Measurements from ENCODE around the gene DPM3.
"Not testable (repeated sequence)": the region's sequence is repeated elsewhere in the genome, so short reads cannot be mapped to it uniquely, and the experiment has no call there.

DPM3 gene

DNA sequence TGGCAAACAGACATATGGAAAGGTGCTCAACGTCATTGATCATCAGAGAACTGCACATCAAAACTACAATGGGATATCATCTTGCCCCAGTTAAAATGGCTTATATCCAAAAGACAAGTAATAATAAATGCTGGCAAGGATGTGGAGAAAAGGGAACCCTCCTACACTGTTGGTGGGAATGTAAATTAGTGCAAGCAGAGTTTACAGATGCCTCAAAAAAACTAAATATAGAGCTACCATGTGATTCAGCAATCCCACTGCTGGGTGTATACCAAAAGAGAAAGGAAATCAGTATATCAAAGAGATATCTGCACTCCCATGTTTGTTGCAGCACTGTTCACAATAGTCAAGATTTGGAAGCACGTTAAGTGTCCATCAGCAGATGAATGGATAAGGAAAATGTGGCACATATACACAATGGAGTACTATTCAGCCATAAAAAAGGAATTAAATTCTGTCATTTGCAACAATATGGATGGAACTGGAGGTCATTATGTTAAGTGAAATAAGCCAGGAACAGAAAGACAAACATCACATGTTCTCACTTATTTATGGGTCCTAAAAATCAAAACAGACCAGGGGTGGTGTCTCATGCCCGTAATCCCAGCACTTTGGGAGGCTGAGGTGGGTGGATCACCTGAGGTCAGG is 15.8 kb upstream of the DPM3 start:
- not testable (repeated sequence) for DNase-seq

DNA sequence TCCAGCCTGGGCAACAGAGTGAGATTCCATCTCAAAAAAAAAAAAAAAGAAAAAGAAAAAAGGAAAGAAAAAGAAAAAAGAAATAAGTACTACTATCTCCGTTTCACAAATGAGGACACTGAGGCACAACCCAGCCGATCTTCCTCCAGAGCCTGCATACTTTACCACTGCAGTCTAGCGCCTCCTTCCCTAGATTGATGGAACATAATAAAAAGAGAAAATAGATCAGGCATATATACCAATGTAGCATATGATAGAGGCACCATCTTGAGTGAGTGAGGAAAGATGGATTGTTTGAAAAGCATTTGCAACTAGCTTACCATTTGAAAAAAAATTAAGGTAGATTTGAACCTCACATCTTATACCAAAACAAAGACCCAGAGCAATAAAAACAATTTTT is 5.2 kb upstream of the DPM3 start:
- no peak for DNase-seq

DNA sequence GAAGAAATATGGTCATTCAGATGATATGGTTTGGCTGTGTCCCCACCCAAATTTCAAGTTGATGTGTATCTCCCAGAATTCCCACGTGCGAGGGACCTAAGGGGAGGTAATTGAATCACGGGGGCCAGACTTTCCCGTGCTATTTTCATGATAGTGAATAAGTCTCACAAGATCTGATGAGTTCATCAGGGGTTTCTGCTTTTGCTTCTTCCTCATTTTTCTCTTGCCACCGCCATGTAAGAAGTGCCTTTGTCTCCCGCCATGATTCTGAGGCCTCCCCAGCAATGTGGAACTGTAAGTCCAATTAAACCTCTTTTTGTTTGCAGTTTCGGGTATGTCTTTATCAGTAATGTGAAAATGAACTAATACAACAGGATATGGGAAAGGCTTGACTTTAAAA is 1.4 kb upstream of the DPM3 start:
- DNase-seq: peak; percentile 20

DNA sequence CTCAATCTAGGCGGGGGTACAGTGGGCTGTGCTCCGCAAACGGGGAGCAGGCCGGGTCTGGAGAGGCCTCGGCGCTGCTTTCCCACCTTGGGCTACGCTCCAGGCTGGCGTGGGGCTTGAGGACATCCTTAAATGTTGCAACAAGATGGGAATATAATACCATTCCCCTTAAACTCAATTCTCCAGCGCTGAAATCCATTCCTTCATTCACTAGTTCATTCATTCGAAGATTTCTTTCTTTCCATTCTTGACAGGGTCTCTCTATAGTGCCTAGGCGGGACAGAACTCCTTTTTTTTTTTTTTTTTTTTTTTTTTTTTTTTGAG is 261 bp upstream of the DPM3 start:
- no peak for DNase-seq

DNA sequence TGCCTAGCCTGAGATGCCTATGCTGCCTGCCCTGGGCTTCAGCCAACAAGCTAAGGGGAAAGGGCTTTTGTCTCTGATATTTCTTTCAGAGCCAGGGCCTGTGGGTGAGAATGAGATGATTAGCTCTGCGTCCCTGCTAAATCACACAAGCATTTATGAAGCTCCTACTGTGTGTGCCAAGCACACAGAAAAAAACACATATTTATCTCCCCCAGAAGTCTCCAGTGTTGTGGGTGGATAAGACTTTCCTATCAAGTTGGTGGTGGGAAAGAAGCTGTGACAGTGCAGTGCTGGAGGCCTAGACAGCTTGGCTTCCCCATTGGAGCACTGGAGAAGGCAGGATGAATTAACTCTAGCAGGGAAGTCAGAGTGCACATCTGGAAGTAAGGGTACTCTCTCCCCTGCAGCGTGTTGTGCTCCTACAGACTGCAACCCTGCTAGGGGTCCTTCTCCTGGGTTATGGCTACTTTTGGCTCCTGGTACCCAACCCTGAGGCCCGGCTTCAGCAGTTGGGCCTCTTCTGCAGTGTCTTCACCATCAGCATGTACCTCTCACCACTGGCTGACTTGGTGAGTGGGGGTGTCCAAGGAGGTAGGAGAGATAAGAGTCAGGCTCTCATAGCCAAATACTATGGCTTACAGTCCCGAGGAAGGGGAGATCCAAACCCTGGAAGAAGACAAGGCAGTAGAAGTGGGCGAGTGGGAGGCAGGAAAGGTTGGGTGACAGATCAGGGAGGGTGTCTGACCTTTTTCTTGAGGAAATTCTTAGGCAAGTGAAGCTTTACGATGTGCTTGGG is 3.0 kb downstream of the DPM3 start:
- DNase-seq: peak; percentile 50

DNA sequence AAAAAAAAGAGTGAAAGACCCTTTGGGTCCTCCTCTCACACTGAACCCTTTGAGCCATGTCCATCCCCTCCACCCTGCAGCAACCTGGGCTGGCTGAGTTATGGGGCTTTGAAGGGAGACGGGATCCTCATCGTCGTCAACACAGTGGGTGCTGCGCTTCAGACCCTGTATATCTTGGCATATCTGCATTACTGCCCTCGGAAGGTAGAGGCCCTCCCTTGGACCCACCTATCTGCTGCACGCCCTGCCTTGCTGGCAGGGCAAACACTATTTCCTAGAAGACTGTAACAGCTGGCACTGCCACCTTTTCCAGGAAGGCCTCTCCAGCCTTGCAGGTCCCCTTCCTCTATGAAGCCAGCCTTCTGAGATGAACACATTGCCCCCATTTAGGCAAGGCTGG is 3.6 kb downstream of the DPM3 start:
- peak; percentile 60 for DNase-seq

DNA sequence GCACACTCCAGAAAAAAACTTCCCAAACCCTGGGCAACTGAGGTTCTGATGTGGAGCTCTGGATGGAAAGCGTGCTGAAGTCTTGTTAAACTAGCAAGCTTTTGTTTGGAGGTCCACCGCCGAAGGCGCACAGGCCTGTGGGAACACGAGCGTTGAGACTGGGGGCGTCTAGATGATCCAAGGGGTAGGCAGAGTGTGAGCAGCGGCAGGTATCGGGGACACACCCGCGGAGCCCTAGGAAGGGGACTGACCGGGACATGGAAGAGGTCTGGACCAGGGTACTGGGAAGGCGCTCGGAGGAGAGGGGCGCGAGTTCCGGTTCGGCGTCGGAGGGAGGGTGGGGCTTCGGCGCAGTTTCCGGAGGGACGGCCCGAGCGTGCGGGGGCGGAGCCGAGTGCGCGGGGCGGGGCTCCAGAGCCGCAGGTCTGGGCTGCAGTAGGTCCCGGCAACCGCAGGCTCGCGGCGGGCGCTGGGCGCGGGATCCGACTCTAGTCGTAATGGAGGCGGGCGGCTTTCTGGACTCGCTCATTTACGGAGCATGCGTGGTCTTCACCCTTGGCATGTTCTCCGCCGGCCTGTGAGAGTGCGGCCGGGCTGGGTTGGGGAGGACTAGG is 4.8 kb downstream of the DPM3 start, which contains the start of gene SLC50A1:
SLC50A1 (plus strand) TSS at position 438 of the 614 bp plus-strand sequence; CDS start at position 498, 60 bp downstream.
- DNase-seq: peak; percentile 97

DNA sequence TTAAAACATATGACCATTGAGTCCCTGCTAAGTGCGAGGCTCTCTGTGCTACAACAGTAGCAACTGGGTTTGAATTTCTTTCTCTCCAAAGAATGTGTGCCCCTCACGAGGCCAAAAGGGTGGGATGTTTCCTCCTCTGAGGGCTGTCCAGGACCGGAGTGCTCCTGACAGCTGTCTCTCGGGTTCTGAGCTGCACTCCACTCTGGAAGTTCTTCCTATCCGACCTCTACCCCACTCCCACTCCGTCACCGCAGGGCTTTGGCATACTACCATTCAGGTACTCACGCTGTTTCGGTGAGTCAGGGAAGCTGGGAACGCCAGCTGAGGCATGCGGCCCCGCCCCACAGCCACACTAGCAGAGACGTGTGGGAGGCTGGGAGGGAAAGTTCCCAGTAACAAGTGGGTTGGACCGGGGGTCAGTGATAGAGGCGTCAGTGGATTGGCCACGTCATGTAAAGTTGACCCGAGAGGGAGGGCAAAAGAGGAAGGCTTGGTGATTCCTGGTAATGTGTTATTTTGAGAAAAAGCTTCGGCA is 5.4 kb downstream of the DPM3 start:
- DNase-seq: peak; percentile 85

DNA sequence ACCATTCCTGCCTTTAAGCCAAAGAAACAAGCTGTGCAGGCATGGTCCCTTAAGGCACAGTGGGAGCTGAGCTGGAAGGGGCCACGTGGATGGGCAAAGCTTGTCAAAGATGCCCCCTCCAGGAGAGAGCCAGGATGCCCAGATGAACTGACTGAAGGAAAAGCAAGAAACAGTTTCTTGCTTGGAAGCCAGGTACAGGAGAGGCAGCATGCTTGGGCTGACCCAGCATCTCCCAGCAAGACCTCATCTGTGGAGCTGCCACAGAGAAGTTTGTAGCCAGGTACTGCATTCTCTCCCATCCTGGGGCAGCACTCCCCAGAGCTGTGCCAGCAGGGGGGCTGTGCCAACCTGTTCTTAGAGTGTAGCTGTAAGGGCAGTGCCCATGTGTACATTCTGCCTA is 6.0 kb downstream of the DPM3 start:
- no peak for DNase-seq

DNA sequence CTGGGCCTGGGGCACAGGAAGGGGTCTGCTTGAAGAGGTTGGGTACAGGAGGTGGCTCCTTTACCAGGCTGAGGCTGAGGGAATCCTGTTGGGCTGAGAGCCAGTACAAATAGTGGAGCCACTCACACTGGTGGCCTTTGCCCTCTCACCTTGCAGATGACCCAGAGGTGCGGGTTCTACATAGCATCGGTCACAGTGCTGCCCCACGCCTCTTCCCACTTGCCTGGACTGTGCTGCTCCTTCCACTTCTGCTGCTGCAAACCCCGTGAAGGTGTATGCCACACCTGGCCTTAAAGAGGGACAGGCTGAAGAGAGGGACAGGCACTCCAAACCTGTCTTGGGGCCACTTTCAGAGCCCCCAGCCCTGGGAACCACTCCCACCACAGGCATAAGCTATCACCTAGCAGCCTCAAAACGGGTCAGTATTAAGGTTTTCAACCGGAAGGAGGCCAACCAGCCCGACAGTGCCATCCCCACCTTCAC is 6.5 kb downstream of the DPM3 start:
- DNase-seq: no peak

DNA sequence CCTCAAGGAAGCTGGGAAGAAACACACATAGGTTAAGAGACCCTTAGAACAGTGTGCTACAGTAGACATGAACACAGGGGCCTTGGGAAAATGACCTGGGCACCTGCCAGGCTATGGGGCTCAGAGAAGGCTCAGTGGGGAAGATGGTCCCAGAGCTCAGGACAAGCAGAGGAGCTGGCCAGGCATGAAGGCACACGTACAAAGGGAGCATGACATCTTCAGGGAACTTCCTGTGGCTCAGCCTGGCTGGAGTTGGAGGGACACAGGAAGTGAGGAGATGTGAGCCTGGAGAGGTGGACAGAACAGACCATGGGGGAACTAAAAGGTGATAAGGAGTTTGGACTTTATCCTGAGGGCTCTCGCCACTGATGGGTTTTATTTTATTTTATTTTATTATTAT is 8.5 kb downstream of the DPM3 start:
- no peak for DNase-seq

DNA sequence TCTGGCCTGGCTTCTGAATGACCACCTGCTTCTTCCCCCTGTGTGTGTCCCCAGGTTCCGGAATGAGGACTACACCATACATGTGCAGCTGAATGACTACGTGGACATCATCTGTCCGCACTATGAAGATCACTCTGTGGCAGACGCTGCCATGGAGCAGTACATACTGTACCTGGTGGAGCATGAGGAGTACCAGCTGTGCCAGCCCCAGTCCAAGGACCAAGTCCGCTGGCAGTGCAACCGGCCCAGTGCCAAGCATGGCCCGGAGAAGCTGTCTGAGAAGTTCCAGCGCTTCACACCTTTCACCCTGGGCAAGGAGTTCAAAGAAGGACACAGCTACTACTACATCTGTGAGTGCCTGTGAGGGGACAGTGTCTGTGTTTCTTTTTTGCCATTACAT is 9.0 kb downstream of the DPM3 start:
- no peak for DNase-seq

DNA sequence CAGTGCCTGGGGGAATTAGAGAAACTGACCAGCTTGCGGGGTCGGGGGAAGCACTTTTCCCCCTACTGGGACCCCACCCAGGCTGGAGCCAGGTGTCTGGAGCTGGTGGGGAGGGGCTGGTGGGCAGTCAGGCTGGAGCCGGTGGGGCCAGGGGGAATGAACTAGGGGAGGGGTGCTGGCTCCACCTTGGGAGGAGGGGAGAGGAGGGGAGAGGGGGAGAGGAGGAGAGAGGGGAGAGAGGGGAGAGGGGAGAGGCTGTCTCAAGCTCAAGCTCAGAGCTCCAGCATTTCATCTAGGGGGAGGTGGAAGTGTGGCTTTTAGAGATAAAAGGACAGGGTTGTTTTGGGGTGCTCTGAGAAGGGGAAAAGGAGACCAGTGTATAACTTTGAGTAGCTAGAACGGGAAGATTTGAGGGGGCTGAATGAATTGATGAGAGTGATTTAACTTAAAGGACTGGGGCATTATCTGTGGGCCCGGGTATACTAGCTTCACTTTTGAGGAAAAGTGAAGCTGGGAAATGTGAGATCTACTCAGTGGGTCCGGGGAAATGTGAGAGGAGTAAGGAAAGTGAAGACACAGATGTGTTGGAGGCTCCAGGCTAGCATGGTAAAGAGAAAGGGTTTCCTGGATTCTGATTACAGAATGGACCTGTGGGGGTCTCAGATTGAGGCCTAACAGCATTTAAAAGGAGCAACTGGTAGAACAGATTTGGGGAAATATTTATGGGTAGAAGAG is 9.9 kb downstream of the DPM3 start:
- peak; percentile 61 for DNase-seq

DNA sequence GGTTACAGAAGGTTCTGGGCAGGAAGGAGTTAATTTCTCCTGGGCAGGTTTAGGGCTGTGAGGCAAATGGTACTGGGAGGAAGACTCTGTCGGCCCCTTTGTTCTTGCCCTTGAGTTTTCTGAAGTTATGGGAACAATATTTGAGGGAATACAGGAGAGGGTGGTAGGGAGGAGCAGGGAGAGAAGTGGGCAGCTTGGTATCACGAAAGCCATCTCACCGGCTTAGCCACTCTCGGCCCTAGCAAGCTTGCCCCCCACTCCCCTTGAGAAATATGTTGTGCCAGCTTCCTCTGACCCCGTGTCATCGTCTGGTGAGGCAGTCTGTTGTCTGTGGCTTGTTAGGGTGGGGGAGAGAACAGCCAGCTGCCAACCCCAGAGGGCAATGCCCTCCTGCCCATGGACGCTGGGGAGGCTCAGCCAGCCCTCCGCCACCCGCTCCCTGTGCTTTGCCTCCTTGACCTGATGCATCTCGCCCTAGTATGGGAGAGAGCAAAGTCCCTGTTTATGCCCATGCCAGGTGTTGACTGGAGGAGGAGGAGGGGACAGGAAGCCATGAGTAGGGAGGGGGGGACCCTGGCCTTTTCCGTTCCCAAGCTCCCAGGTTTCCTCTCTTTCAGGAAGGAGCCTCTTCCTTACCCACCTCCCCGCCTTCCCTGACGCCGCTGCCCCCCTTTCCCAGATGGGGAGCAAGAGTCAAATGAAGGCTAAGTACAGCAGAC is 11.4 kb downstream of the DPM3 start:
- DNase-seq: peak; percentile 58

DNA sequence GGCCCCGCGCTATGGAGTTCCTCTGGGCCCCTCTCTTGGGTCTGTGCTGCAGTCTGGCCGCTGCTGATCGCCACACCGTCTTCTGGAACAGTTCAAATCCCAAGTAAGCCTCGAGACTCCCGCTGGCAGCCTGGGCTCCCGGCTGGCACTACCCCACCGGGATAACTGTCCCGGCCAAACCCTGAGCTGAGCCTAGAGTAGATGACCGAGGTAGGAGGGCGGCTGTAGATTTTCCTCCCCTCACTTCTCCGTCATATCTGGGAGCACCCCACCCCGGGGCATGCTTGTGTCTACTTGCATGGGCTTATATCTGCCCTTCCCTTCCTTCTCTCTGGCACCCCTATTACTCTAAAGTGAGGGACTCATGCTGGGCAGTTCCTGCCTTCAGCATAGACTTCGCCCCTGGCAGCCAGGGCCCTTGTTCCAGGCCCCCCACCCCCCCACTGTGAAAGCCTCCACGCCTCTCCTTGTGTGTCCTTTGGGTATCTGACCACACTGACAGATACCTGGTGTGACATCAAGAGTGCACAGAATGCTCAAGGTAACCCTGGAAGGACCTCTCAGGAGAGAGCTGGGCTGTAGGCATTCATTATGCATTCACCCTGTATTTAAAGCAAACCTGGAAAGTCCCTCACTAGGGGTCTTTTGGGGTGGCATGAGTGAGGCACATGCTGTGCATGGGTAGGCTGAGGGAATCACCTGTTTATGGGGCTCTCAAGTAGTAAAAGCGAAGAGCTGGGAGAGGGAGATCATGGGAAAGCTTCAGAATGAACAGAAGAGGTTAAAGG is 12.2 kb downstream of the DPM3 start:
- peak; percentile 22 for DNase-seq

DNA sequence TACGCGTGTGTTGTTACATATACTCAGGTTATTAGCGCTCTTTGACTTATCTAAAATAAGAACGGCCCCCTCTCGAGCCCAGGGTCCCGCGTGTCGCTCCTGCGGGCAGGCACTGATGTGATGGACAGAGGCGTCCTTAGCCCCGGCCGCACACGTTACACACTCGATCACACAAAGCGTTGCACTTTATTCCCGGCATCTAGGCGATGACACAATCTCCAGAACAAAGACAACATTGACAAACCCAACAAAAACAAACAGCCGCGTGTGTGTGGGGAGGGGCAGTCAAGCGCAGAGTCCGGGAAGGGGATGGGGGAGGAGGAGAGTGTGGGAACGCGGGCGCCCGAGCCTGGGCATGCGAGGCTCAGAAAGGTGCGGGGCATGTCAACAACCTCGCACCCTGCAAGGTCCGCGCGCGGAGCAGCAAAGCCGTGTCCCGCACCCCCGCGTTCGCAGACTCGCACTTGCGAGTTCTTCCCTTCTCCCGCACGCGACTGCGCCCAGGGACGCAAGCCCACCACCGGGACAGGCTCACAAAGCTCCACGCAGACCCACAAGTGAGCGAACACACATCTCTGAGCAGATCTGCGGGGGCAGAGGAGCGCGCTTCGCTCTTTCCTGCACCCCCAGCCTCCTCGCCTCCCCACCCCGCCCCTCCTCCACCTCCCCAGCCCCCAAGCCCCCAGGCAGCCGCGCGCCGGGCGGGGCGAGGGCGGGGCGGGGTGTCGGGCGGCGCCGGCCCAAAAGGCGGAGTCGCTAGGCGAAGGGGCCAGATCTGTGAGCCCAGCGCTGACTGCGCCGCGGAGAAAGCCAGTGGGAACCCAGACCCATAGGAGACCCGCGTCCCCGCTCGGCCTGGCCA is 13.0 kb downstream of the DPM3 start, which contains the start of gene EFNA1:
EFNA1 (plus strand) TSS at position 772 of the 862 bp plus-strand sequence. CDS start 102 bp downstream, outside the sequence.
- peak; percentile 70 for DNase-seq

DNA sequence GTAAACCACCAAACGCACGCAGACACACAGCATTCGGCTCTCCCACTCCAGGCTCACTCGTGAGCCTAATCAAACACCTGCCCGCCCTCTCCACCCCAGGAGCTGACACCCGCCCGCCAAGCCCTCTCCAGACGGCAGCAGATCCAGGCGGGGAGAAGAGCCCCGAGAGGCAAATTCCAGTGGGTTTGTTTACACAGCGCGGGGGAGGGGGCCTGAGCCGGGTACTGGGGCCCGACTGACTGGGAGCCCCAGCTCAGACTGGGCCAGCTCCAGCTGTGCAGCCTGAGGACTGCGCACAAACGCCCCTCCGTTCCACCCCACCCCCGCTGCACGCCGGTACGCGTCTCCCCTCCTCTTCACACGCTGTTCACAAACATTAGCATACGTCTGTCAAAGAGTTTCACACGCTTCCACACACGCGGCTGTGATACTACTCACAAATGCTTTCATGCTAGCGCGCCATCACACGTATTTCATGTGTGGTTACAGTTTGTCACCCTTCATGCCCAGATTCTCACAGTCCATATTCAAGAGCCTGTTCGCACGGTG is 13.7 kb downstream of the DPM3 start:
- DNase-seq: peak; percentile 64

DNA sequence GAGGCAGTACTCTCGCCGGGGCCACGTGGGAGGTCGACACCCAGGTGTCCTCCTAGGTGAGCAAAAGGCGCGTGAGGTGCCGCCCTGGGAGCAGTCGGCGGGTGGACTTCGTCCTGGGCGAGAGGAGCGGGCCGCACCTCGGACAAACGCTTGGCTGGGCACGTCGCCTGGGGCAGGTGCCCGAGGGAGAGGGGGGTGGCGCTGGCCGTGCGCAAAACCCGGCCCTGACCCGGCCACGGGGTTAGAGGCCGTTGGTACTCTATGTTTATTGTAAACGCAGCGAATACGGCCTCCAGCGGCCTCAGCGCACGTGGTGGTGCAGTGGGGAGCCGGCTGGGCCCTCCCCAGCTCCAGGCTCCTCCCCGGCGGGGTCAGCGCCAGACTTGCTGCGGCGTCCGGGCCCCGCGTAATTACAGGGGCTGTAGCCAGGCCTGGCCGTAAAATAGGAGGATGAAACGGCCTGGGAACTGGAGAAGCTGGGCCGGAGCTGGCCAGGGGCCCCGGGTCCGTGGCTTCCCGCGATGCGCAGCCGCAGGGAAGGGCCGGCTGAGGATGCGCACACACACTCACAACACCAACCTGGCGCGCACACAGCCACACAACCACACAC is 14.3 kb downstream of the DPM3 start:
- DNase-seq: no peak

DNA sequence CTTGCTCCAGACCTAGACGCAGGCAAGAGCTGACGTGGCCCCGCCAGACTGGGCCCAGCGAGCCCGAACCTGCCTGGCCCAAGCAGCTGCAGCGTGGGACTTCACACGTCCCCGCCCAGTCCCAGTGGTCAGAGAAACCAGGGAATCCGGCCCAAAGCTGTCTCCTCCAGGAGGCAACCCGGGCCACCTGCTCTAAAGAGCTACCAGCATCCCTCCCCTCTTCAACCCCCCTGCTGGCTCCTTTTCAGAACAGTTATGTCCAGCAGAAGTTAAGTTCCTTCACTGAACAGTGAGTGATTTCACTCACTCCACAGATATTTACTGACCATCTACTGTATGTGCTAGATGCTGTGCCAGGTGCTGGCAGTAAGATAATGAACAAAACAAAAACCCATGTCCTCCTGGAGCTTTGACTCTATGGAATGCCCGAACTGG is 14.8 kb downstream of the DPM3 start:
- DNase-seq: peak; percentile 19
